SK-N-MC (cell line): Measurements from ENCODE around the gene GGT6.
"Not testable (repeated sequence)": the region's sequence is repeated elsewhere in the genome, so short reads cannot be mapped to it uniquely, and the experiment has no call there.

Source experiments
- DNase-seq: peaks from one replicate; pipeline ENCODE4 v3.0.0-alpha.2; 2011; ENCODE audit warnings: low read depth, low spot score
- H3K27ac ChIP-seq: fragments of 200-600 bp; sonication (generic); 2 replicates; pipeline ENCODE4 v1.5.1; 2016; ENCODE audit warnings: mixed run types
- H3K36me3 ChIP-seq: fragments of 200-600 bp; sonication (generic); 2 replicates; pipeline ENCODE4 v1.6.1; 2017; ENCODE audit warnings: antibody characterized with exemption, low read length, mixed read lengths; ENCODE audit not compliant: insufficient read depth
- H3K4me3 ChIP-seq: fragments of 200-600 bp; sonication (generic); 2 replicates; pipeline ENCODE4 v1.5.1; 2016
- H3K9ac ChIP-seq: fragments of 200-600 bp; sonication (generic); 2 replicates; pipeline ENCODE4 v1.8.0; 2017; ENCODE audit warnings: mixed run types, mixed read lengths; ENCODE audit not compliant: insufficient read length
- H3K9me3 ChIP-seq: fragments of 200-600 bp; sonication (generic); 2 replicates; pipeline ENCODE4 v1.6.1; 2017; ENCODE audit warnings: low read depth, mild to moderate bottlenecking, antibody characterized with exemption, low read length, moderate library complexity, mixed read lengths
- EZH2 ChIP-seq: fragments of 200-600 bp; sonication (generic); IDR thresholded peaks from one replicate; pipeline ENCODE4 v1.6.1; 2017; ENCODE audit warnings: antibody characterized with exemption
- FOXP2 ChIP-seq: optimal IDR thresholded peaks from 2 replicates; pipeline ENCODE3; 2011; ENCODE audit warnings: mild to moderate bottlenecking, moderate library complexity; ENCODE audit not compliant: insufficient read depth; ENCODE audit errors: extremely low read length, control extremely low read depth
- POLR2AphosphoS5 ChIP-seq: IDR thresholded peaks from 2 replicates; pipeline ENCODE4 v1.6.1; 2012; ENCODE audit warnings: mild to moderate bottlenecking, low read depth, low read length, borderline replicate concordance

GGT6 gene

DNA sequence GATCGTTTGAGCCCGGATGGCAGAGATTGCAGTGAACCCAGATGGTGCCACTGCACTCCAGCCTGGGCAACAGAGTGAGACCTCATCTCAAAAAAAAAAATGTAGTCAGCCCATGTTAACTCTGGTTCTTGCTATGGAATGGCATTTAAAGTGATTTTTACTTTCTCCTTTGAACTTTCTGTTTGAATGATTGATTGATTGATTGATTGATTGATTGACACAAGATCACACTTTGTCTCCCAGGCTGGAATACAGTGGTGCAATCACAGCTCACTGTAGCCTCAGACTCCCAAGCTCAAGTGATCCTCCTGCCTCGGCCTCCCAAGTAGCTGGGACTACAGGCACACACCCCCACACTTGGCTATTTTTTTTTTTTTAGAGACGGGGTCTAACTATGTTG lies 40.9 kb upstream of the GGT6 start:
- Histone ChIP-seq H3K9ac (no peak overlapping the region), H3K4me3 (no peak overlapping the region), H3K27ac (no peak overlapping the region), H3K36me3 (no peaks in the 10 kb centered on the region), H3K9me3 (no peaks in the 10 kb centered on the region)
- TF ChIP-seq EZH2 (no peak), FOXP2 (no peak), POLR2AphosphoS5 (no peak)
- DNase-seq = no peak

DNA sequence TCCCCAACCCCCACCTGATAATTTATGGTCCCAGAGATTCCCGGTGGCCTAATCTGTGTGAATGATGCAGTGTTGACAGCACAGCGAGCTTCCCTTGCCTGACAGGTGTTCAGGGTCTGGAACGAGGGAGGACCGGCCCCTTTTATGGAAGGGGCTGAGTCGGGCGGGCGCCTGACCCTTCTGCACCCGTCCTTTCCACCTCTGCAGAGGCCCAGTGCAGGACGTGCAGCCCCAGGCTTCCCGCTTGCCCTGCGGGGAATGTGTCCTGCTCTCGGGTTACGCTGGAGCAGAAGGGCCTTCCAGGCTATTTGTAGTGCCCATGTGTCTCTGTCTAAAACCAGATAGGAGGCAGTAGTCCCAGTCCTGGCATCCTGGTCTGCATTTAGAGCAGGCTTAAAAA lies 40.2 kb upstream of the GGT6 start:
- H3K4me3 ChIP-seq = no peak overlapping the region
- H3K9ac ChIP-seq = no peak overlapping the region
- TF ChIP-seq EZH2 = no peak
- TF ChIP-seq POLR2AphosphoS5 = no peak
- TF ChIP-seq FOXP2 = no peak
- H3K27ac ChIP-seq = no peak overlapping the region
- no peaks in the 10 kb centered on the region for H3K36me3 ChIP-seq
- DNase-seq = no peak
- H3K9me3 ChIP-seq = no peaks in the 10 kb centered on the region

DNA sequence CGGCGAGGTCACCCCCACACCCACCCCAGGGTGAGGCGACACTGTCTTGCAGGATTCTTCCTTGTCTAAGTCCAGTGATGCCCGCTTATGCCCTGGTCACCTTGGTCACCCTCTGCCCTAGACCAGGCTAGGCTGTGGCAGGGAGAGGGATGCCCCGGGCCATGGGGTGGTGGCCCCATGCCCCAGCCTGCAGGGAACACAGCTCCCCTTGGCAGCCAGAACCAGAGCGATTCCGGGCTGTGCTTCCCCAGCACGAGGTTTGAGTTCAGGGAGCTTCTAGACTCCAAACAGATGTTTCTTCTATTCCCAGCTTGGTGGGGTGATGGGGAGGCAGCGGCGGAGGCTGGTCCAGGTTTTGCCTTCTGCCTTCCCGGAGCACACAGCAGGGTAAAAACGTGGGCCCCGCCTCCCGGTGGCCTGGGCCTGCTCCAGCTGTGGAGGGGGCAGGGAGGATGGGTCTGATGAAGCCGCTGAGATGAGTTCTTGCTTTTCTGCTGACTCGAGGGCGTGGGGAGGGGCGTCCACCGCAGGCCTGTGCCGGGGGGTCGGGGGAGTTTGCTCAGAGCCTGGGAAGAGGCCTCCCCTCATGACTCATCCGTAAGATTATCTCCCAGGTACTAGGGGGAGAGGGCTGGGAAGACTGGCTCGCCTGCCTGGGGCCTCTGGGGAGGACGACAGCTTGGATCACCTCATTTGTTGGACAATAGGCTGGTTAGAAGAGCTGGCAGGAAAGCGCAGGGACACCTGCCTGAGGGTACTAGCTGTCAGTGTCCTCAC lies 39.3 kb upstream of the GGT6 start:
- Histone ChIP-seq H3K27ac (no peak overlapping the region), H3K9me3 (no peaks in the 10 kb centered on the region), H3K36me3 (no peaks in the 10 kb centered on the region), H3K9ac (no peak overlapping the region), H3K4me3 (no peak overlapping the region; the same call in 1 of the 2 replicates)
- no peak for DNase-seq
- TF ChIP-seq FOXP2 (no peak), POLR2AphosphoS5 (no peak), EZH2 (no peak)

DNA sequence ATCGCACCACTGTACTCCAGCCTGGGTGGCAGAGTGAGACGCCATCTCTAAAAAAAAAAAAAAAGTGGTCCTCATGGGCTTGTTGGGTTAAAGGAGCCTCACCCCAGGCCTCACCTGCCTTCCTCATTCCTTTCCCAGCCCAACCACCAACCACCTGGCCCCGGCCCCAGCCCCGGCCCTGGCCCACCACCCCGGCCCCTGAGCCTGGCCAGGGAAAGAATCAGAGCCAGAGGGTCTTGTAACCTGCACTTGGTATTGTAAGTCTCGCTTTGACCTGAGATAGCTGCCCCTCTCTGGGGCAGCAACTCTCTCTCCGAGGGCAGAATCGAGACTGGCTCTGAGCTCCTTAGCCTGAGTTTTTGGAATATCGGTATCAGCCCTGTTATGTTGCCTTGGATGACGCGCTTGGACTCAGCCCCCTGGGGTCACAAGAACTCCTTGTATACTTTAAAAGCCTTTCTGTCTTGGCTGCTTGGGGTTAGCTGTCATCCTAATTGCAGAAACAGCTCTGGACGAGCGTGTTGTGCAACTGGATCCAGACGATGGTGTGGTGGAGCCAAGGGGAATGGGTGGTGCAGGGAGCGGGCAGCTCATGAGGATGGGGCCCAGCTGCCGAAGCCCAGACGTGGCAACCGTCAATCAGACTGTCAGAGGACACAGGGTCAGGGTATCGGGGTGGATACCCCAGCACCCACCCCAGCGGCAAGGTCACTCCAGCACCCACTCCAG lies 38.6 kb upstream of the GGT6 start:
- Histone ChIP-seq H3K9me3 (no peaks in the 10 kb centered on the region), H3K4me3 (no peak overlapping the region; the same call in 1 of the 2 replicates), H3K36me3 (no peaks in the 10 kb centered on the region), H3K9ac (no peak overlapping the region), H3K27ac (no peak overlapping the region)
- no peak for DNase-seq
- TF ChIP-seq POLR2AphosphoS5 (no peak), FOXP2 (no peak), EZH2 (no peak)

DNA sequence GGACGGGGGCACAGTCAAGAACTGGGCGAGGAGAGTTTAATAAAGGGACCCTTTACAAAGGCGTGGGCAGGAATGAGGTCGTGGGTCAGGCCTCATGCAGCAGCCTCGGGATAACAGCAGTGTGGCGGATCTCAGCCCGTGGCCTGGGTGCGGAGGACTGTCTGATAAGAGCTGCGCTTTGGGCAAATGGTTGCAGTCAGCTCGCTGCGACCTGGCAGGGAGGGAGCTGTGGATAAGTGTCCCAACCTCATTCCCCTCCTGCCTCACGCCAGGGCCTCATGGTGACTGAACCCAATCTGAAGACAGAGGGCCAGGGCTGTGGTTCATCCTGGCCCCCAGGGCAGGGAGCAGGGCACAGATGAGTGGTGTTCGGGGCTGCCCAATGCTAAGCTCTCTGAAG lies 37.6 kb upstream of the GGT6 start:
- H3K9ac ChIP-seq = no peak overlapping the region
- TF ChIP-seq EZH2 (no peak), FOXP2 (no peak), POLR2AphosphoS5 (no peak)
- H3K36me3 ChIP-seq = no peaks in the 10 kb centered on the region
- DNase-seq = no peak
- no peak overlapping the region for H3K4me3 ChIP-seq
- H3K27ac ChIP-seq = no peak overlapping the region
- H3K9me3 ChIP-seq = no peaks in the 10 kb centered on the region

DNA sequence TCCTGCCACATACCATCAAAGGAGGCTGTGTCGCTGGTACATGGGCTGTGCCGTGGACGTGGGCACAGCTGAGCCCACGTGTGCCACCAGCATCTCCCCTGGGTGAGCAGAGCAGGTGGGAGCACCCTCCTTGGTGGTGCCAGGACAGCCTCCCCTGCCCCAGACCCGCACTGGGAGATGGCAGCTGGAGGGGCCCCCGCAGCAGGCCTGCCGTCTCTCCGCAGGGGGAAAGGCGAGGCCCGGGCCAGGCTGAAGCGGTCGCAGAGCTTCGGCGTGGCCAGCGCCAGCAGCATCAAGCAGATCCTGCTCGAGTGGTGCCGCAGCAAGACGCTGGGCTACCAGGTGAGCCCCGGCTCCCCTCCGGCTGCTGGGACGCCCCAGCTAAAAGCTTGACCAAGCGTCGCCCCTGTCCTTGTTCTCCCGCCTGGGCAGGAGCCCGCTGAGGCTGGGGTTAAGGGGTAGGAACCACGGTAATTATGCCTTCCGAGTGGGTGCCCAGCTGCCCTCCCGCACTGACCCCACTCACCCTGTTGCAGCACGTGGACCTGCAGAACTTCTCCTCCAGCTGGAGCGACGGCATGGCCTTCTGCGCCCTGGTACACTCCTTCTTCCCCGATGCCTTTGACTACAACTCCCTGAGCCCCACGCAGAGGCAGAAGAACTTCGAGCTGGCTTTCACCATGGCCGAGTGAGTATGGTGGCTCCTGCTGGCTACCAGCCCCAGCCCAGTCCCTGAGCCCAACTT lies 36.4 kb upstream of the GGT6 start:
- H3K4me3 ChIP-seq = no peak overlapping the region
- no peaks in the 10 kb centered on the region for H3K9me3 ChIP-seq
- no peak overlapping the region for H3K9ac ChIP-seq
- DNase-seq = no peak
- H3K36me3 ChIP-seq = no peaks in the 10 kb centered on the region
- no peak for TF ChIP-seq EZH2
- TF ChIP-seq FOXP2 = no peak
- no peak for TF ChIP-seq POLR2AphosphoS5
- H3K27ac ChIP-seq = no peak overlapping the region

DNA sequence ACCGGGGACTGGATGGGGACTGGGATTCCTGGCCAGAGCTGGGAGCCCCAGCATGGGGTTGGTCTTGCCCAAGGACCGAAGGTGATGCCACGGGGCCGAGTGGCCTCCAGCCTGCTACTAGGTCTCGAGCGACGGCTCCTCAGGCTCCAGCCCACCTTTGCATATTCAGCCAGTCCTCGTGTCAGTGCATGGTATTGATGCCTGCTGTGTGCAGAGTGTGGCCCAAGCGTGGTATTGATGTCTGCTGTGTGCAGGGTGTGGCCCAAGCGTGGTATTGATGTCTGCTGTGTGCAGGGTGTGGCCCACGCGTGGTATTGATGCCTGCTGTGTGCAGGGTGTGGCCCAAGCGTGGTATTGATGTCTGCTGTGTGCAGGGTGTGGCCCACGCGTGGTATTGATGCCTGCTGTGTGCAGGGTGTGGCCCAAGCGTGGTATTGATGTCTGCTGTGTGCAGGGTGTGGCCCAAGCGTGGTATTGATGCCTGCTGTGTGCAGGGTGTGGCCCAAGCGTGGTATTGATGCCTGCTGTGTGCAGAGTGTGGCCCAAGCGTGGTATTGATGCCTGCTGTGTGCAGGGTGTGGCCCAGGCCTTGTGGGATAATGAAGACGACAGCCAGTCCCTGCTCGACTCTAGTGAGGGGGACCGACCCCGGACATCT lies 35.4 kb upstream of the GGT6 start:
- H3K36me3 ChIP-seq, H3K4me3 ChIP-seq, H3K27ac ChIP-seq, H3K9me3 ChIP-seq, H3K9ac ChIP-seq, DNase-seq: not testable (repeated sequence)

DNA sequence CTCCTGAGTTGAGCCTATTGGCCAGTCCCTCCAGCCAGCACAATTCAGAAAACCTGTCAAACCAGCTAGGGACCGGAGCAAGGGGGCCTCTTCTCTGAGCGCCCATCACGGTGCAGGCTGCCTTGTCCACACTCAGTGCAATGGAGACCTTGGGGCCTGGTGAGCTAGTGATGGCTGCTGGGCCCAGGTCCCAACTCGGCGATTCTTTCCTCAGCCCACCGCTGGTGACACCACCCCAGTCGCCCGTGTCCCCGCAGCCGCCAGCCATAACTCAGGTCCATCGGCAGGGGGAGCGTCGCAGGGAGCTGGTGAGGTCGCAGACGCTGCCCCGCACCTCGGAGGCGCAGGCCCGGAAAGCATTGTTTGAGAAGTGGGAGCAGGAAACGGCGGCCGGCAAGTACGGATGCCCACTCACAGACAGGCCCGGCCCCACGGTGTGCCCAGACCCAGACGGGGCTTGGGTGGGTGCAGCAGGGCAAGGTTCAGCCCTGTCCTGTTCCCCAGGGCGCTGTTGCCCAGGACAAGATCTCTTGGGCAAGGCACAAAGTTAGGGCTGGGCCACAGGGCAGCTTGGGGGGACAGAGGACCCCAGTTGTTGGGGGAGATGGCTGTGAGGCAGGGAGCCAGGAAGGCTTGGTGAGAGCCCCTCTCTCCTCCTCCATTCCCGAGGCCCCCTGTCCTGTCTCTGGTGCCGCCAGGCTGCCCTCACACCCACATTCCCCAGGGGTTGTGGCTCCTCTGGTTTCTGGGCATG lies 34.7 kb upstream of the GGT6 start:
- no peaks in the 10 kb centered on the region for H3K9me3 ChIP-seq
- no peak overlapping the region for H3K9ac ChIP-seq
- TF ChIP-seq POLR2AphosphoS5 = no peak
- no peak for TF ChIP-seq FOXP2
- no peak for TF ChIP-seq EZH2
- no peaks in the 10 kb centered on the region for H3K36me3 ChIP-seq
- H3K4me3 ChIP-seq = no peak overlapping the region
- H3K27ac ChIP-seq = no peak overlapping the region
- no peak for DNase-seq
